ENCODE data around the gene ETV2.

Gene ETV2

DNA sequence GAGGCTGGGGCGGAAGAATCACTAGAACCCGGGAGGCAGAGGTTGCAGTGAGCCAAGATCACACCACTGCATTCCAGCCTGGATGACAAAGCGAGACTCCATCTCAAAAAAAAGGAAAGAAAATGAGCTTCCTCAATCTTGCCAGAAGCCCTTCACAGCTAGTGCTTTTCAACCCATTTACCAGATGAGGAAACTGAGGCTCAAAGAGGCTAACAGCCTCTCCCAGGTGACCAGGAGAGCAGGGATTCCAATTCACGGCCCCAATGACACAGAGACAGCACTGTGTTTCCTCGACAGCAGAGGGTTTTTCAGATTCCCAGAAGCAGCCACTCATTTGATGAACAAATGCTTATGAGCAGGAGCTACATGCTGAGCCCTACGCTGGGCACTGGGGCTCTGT lies 28.0 kb downstream of the ETV2 start:
- Histone ChIP-seq H3K4me1 (ENCODE audit: low read depth, poor library complexity, severe bottlenecking) (no peaks in the 10 kb centered on the region), H3K36me3 (ENCODE audit: insufficient read depth) (no peaks in the 10 kb centered on the region), H3K79me2 (ENCODE audit: insufficient read depth, low read depth) (no peaks in the 10 kb centered on the region), H3K4me3 (IDR thresholded peaks at IDR 0.05; ENCODE audit: insufficient read depth, low read depth, low read length) (no peak overlapping the region), H3K27ac (no peak overlapping the region), H3K4me2 (no peak overlapping the region), H3K9ac (no peak overlapping the region), H3K27me3 (ENCODE audit: insufficient read depth, low read depth) (peaks cover 56% of the 10 kb centered on the region), H2AFZ (ENCODE audit: low read depth) (no peak overlapping the region), H4K20me1 (ENCODE audit: insufficient read depth) (no peaks in the 10 kb centered on the region)
- TF ChIP-seq, protein P1, sequence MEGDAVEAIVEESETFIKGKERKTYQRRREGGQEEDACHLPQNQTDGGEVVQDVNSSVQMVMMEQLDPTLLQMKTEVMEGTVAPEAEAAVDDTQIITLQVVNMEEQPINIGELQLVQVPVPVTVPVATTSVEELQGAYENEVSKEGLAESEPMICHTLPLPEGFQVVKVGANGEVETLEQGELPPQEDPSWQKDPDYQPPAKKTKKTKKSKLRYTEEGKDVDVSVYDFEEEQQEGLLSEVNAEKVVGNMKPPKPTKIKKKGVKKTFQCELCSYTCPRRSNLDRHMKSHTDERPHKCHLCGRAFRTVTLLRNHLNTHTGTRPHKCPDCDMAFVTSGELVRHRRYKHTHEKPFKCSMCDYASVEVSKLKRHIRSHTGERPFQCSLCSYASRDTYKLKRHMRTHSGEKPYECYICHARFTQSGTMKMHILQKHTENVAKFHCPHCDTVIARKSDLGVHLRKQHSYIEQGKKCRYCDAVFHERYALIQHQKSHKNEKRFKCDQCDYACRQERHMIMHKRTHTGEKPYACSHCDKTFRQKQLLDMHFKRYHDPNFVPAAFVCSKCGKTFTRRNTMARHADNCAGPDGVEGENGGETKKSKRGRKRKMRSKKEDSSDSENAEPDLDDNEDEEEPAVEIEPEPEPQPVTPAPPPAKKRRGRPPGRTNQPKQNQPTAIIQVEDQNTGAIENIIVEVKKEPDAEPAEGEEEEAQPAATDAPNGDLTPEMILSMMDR (conservative IDR thresholded peaks at IDR 0.05; ENCODE audit: low read depth, low read length), result no peak

DNA sequence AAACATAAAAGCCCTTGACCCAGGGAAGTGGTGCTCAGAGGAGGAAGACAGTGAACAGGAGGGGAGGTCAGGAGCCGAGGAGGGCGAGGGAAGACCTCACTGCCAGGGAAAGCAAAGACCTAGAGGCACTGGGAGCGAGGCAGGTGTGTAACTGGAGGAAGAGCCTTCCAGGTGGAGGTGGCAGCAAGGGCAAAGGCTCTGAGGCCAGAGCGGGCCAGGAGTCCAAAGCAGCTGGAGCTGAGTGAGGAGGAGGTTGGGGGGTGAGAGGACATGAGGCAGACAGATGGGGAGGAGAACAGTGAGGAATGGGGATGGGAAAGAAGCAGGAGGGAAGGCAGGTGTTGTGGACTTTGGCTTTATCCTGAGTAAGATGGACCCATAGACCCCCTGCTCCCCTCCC lies 28.4 kb downstream of the ETV2 start:
- TF ChIP-seq, protein P1 (conservative IDR thresholded peaks at IDR 0.05; ENCODE audit: low read depth, low read length), result no peak
- H3K36me3 ChIP-seq (ENCODE audit: insufficient read depth), result no peaks in the 10 kb centered on the region
- no peak overlapping the region for H3K27ac ChIP-seq

DNA sequence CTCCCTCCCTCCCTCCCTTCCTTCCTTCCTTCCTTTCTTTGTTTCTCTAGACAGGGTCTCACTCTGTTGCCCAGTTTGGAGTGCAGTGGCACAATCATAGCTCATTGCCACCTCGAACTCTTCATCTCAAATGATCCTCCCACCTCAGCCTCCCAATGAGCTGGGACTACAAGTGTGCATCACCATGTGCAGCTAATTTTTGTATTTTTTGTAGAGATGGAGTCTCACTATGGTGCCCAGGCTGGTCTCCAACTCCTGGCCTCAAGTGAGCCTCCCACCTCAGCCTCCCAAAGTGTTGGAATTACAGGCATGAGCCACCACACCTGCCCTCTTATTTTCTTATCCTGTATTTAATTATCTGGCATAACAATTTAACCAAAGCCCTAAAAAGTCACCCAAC lies 29.1 kb downstream of the ETV2 start:
- H3K79me2 ChIP-seq (ENCODE audit: insufficient read depth, low read depth), result no peaks in the 10 kb centered on the region
- peaks cover 58% of the 10 kb centered on the region for H3K27me3 ChIP-seq (ENCODE audit: insufficient read depth, low read depth)
- TF ChIP-seq, protein P1 (conservative IDR thresholded peaks at IDR 0.05; ENCODE audit: low read depth, low read length), result no peak
- H4K20me1 ChIP-seq (ENCODE audit: insufficient read depth), result no peaks in the 10 kb centered on the region
- no peak overlapping the region for H3K4me2 ChIP-seq
- no peaks in the 10 kb centered on the region for H3K36me3 ChIP-seq (ENCODE audit: insufficient read depth)
- H3K9ac ChIP-seq, result no peak overlapping the region
- H3K27ac ChIP-seq, result no peak overlapping the region
- H3K4me1 ChIP-seq (ENCODE audit: low read depth, poor library complexity, severe bottlenecking), result no peaks in the 10 kb centered on the region
- H3K4me3 ChIP-seq (IDR thresholded peaks at IDR 0.05; ENCODE audit: insufficient read depth, low read depth, low read length), result no peak overlapping the region
- no peak overlapping the region for H2AFZ ChIP-seq (ENCODE audit: low read depth)

More for the DNA sequence above, 28.4 kb downstream of the ETV2 start:
- H4K20me1 ChIP-seq (ENCODE audit: insufficient read depth), result no peaks in the 10 kb centered on the region
- H3K27me3 ChIP-seq (ENCODE audit: insufficient read depth, low read depth), result peaks cover 58% of the 10 kb centered on the region
- no peak overlapping the region for H3K4me2 ChIP-seq
- H3K4me1 ChIP-seq (ENCODE audit: low read depth, poor library complexity, severe bottlenecking), result no peaks in the 10 kb centered on the region
- H3K79me2 ChIP-seq (ENCODE audit: insufficient read depth, low read depth), result no peaks in the 10 kb centered on the region
- H3K9ac ChIP-seq, result no peak overlapping the region
- no peak overlapping the region for H3K4me3 ChIP-seq (IDR thresholded peaks at IDR 0.05; ENCODE audit: insufficient read depth, low read depth, low read length)
- no peak overlapping the region for H2AFZ ChIP-seq (ENCODE audit: low read depth)

DNA sequence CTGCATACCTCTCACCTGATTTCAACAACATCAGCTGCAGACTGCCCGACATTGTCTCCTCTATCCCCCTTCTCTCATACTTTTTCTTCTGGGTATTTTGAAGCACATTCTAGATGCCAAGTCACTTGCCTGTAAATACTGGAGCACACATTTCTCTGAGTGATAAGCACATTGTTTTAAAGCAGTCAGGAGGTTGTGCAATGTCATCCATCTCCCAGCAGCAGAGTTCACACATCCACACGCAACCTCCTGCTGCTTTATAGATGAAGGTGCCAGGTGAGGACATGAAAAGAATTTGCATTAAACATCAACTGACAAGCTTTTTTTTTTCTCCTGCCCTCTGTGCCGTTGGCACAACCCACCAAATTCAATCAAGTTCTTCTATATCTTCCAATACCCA lies 30.3 kb downstream of the ETV2 start:
- no peak overlapping the region for H3K4me2 ChIP-seq
- no peaks in the 10 kb centered on the region for H3K79me2 ChIP-seq (ENCODE audit: insufficient read depth, low read depth)
- no peak overlapping the region for H3K4me3 ChIP-seq (IDR thresholded peaks at IDR 0.05; ENCODE audit: insufficient read depth, low read depth, low read length)
- no peaks in the 10 kb centered on the region for H3K4me1 ChIP-seq (ENCODE audit: low read depth, poor library complexity, severe bottlenecking)
- H4K20me1 ChIP-seq (ENCODE audit: insufficient read depth), result no peaks in the 10 kb centered on the region
- no peak overlapping the region for H3K27ac ChIP-seq
- H2AFZ ChIP-seq (ENCODE audit: low read depth), result no peak overlapping the region
- H3K27me3 ChIP-seq (ENCODE audit: insufficient read depth, low read depth), result peaks cover 57% of the 10 kb centered on the region
- H3K9ac ChIP-seq, result no peak overlapping the region
- TF ChIP-seq, protein P1 (conservative IDR thresholded peaks at IDR 0.05; ENCODE audit: low read depth, low read length), result no peak
- no peaks in the 10 kb centered on the region for H3K36me3 ChIP-seq (ENCODE audit: insufficient read depth)
